Hematopoietic multipotent progenitor cell treated with erythropoietin and hydrocortisone succinate and interleukin-3 and kit ligand, for 8 days (in vitro differentiated cells): ENCODE results near the gene INSYN2B.

ENCODE experiments used
- DNase-seq: peaks from one replicate; pipeline ENCODE4 v3.0.0-alpha.2; 2015

The INSYN2B gene

DNA sequence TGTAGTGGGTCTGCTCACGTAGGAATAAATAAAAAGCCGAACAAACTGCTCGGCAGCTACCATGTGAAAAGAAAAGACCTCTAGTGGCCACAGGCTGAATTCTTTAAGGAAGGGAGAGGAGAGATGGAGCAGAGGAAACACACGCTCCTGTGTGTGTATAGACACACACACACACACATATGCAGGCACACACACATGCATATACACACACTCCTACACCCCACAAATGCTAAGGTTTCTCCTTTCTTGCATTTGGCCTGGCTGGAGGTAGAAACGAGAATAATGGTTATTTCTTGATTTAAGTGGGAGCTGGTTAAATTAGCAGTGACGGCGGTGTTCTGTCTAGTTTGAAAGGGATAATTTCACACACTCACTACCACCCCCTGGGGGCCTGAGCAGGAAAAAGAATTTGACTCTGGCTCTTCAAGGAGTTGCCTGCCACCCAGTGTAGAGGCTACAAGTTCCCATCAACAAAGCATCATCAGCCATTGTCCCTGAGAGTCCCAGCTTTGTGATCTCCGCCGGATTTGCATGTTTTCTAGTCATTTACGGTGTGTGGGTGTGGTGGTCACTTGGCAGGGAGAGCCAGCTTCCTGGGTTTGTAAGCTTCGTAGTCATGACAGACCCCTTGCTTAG is at the start of gene INSYN2B:
Gene INSYN2B (minus strand): TSS at position 78 of the 636 bp plus-strand sequence. CDS start 96,597 bp downstream, outside the sequence.
- peak; percentile 62 for DNase-seq

DNA sequence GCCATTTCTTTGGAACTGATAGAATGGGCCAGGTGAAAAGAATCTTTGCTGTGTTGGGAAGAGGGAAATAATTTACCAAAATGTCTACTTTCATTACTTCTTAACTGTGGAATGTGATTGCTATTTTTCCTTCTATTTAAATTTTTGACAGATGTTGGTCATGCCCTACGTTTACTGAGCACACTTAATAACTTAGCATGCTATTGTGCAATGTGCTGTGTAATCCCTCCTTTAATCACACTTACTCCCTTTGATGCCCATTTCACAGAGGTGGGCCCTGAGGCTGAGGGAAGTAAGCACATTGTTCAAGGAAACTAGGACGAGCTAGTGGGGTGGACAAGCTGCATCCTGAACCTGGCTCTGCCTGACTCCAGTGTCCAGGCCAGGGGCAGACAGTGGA is 47.8 kb upstream of the INSYN2B start:
- DNase-seq, result no peak

DNA sequence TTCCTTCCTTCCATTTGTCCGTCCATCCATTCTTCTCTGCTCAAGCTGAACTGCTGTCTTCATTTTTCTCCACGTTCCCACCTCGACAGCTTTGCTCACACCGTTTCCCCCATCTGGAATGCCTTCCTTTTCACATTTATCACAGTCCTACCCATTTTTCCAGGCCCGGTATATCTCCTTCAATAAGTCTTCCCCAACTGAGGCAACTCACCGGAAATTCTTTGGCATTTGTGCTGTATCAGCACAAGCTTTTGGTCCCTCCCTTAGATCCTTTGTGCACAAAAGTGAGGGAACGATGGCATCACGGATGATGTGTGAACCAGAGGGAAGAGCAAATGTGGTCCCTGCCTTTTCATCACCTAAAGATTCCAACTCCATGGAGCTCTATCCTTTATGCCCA is 45.6 kb upstream of the INSYN2B start:
- DNase-seq, result no peak

DNA sequence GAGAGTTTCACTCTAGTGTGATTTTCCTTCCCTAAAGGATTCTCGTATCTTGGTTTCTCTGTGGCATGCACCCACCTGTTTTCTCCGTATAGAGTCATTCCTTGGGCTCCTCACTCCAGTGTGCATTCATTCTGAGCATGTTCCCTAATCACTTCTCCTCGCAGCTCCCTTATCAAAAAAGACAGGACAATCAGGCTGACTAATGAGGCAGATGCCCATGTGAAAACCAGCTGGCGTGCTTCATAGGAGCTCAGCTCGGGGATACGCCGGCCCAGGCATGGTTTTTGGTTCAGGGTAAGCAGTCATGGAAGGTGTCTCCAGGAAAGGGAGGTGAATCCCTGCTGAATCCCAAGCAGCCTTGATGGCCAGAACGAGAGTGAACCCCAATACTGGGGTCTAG is 41.2 kb upstream of the INSYN2B start:
- DNase-seq, result no peak

DNA sequence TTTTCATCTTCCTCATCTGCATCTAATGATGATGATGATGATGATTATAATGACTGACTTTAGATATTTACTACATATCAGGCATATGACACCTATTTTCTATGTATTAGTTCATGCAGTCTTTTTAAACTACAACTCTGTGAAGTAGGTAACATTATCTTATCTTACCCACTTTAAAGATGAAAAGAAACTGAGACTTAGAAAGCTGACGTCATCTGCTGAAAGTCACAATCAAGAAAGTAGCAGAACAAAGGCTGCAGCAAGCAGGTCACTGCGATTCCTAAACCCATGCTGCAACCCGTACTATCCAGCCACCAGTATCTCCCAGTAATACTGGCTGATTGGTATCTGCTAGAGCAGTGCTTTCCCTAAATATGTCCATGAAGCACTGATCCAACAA is 40.1 kb upstream of the INSYN2B start:
- DNase-seq, result no peak

DNA sequence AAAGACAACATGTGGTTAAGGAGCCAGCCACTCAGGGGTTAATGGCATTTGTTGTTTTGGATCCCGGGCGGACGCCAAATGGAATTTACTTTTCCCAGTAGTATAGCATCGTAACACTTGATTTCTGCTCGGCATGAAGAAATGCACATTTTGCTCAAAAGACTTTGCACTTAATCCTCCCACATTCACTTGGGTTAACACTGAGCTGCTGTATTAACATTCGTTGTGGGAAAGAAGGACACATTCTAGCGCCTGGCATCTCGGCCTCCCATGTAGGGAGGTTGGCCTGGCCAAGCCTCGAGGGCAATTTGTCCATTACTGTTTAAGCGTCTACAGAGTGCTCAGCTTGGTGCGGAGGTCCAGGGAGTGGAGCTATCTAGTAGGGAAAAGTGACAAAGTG is 32.3 kb upstream of the INSYN2B start:
- no peak for DNase-seq

DNA sequence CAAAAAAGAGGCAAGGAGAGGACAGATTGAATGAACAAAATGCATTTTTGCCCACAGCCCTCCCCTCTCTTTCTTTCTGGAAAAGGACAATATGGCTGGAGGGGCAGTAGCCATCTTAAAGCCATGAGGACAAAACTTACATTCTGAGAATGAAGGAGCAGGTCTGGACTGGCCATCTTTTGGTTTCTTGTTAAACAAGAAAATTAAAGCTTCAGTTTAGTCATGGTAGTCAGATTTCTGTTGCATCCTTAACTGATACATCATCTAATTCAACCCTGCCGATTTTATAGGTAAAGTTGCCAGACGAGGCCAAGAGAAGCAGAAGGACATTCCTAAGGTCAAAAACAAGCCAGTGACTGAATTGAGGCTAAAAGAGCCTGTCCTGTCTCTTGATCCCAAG is 31.5 kb upstream of the INSYN2B start:
- no peak for DNase-seq

DNA sequence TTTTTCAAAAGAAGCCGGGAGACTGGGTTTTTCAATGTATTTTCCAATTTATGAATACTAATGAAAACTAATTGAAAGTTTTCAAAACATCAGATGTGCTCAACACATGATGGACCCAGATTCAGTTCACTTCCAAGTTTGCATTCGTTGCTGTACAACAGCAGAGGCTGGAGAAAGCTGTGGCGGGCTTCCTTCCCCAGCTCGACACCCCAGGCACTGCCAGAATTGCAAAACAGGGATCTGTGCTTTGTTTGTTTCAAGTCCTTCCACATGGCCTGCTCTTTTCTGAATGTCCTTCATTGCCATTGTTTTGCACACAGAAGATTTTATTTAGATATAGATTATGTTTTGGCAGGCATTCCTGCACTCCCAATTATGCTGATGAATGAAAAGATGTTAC is 30.3 kb upstream of the INSYN2B start:
- no peak for DNase-seq

DNA sequence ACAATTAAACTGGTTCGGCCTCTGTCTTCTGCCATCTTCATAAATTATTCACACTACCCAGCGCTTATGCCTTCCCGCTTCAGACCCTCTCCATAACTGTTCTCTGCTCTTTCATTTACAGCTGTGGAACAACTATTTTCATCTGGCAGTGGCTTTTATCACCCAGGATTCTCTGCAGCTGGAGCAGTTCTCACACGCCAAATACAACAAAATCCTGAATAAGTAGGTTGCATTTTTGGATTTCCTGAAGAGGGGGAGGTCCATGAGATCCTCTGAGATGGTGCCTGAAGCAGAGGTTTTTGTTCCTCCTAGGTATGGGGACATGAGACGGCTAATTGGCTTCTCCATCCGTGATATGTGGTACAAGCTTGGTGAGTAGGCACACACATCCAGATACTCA is 28.1 kb upstream of the INSYN2B start:
- DNase-seq, result no peak

DNA sequence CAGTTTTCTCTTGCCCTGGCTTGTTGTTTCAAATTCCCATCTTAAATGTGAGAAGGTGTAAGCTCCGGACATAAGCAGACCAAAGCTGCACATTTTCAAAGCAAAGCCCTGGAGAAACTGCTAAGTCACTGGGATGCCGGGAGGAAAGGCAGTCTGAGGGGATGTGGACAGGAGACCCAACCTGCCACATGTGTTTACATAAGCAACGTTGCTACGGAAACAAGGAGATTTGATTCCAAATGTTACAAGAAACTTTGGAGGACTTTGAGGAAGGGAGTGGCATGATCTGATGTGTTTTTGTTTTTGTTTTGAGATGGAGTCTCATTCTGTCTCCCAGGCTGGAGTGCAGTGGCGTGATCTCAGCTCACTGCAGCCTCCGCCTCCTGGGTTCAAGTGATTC is 25.7 kb upstream of the INSYN2B start:
- DNase-seq, result no peak

DNA sequence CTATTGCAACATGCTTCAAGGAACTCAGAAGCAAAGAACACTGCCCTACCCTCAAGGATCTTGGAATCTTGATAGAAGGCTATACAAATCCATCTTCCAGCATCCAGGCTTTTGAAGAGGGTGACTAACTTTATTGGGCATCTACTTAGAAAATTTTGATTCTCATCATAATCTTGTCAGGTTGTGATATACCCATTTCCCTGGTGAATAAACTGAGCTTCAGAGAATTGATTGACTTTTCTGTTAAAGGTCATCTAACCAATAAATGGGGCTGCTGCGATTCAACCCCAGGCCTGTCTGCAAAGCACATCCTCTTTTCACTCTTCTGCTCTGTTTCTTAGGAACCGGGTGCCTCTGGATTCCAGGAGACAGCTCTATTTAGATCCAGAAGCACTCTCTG is 19.9 kb upstream of the INSYN2B start:
- DNase-seq, result no peak

DNA sequence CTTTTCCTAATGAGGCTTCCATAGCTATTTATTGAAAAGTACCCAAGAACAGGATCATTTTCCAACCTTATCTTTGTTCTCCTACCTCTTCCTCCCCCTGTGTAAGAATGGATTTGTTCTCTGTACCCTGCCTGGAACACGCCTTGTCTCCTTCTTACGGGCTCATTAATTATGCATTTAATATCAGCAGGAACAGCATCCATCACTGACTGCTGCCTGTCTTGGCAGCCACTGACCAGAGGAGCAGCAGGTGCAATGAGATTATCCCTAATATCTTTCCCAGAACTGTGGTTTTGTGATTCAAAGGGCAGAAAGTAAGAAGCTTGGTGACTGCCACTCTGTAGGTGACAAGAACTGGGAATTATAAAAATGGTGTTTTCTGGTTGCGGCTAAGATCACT is 19.3 kb upstream of the INSYN2B start:
- DNase-seq, result no peak

DNA sequence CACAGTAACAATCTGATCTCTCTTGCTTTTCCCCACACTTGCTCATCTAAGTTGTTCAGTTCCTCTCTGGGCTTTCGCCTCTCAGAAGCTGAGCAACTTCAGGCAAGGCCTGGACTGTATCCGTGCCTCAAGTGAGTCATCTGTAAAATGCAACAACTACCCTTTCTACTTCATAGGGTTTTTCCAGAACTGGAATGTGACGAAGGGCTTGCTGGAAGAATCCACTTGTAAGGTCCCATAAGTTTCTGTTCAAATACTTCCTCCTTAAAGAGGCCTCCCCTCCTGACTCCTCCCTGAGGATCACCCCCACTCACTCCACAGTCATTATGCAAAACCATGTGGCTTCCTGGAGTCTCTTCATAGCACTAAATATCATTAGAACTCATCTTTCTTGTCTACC is 17.5 kb upstream of the INSYN2B start:
- DNase-seq, result no peak

DNA sequence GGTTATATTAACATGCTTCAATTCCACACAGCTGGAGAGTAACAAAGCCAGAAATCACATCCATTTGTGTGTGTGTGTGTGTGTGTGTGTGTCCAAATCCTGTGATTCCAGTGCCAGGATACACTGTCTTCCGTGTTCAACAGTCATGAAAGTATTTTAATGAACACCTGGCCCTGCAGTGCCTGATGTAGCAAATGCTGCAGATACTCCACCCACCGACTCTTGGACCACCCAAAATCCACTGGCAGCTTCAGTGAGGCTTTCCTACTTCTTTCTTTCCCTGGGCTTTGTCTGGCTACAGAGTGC is 13.1 kb upstream of the INSYN2B start:
- DNase-seq, result no peak

DNA sequence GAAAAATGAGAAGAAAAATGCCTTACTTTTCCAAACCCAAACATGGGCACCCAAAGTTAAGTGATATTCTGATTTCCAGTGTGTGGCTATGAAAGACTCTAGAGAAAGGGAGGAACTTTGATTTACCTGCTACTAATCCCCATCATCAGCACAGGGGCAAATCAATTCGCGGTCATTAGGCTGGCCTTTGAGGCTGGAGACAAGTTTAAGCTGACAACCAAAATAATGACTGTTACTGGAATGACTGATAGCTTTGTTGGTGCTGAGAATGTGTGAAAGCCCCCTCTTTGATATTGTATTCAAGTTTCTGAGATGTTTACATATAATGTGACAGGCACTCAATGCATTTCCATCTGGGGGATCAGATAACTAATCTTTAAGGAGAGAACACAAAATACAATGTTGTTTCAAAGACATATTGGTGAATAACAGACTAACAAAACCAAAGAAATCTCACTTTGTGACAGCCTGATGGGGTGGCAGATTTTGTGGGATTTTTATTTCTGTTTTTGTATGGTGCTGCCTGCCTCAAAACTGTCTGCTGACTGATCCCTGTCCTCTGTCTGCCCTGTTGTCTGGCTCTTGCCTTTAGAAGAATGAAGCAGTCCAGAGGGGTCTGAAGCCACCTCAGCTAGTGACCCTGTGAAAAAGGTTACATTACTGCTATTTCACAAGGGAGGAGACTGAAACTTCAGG is 12.6 kb upstream of the INSYN2B start:
- DNase-seq, result no peak

DNA sequence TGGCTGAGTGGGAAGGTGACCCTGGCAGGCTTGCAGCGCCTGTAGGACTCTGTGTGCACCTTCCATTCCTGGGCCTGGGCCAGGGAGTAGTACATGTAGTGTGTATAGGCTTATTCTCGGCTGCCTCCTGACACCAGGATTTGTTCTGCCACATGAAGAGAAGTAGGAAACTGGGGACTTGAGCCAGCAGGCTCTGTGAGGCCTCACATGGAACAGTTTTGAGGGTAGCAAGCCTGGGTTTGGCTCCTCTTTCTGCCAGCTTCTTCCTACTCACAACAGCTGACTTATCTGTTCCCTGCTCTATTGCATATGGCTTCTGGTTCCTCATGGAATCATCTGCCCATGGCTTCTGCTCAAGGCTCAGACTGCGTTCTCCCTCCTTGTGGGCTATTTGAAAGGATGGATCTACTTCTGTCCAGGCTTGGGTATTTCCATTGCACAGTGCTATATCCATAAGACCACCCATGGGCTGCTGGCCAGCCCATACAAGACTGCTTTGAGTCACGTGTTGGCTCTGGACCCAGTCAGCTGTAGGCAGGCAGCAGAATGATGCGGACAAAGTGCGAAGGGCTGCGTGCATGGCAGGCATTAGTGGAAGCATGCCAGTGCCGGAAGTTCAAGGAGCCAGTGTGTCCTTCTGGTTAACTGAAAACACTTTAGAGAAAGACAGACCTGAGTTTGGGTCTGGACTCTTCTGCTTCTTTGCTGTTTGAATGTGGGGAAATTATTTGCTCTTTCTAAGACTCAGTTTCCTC is 11.0 kb upstream of the INSYN2B start:
- no peak for DNase-seq

DNA sequence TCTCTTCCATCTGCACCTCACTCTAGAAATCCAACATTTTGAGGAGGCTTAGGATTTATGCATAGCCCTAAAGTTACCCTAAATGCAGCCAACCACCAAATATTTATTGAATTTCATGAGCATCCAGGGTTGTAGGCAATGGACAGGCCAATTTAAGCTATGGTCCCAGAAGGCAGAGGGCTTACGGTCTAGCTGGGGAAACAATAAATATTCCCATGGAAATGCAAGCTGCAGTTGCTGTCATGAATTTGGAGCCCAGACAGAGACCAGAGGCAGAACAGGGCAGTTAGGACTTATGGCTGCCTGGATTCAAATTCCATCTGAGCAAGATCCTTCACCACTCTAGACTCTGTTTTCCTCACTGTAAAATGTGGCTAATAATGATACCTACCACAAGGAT is 9.1 kb upstream of the INSYN2B start:
- no peak for DNase-seq

DNA sequence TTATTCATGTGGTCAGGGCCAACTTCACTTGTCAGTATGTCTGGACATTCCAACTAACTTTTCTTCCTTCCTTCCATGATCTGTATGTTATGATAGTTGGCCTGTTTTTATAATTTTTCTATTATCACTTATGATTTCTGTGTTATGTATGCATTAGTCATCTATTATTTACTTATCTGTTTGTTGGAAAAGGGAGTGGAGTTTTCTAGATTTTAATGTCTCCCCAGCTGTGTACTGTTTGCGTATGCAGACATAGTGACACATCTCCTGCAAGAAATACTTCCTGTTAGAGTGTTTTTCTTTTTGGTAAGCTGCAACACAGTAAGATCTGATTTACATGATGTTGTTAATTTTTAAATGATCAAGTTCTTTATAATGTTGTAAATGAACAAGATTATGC is 8.7 kb upstream of the INSYN2B start:
- no peak for DNase-seq

DNA sequence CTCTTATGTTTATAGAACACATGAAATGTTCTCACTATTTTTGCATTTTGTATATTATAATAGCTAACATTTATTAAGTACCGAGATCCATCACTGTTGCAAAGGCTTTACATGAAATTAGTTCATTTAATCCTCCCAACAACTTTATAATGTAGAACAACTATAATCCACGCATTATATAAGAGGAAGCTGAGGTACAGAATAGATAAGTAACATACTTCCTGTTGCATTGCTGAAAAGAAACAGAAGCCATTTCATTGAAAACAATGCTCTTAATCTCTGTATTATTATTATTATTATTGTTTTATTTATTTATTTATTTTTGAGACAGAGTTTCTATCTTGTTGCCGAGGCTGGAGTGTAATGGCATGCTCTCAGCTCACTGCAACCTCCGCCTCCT is 7.9 kb upstream of the INSYN2B start:
- no peak for DNase-seq

DNA sequence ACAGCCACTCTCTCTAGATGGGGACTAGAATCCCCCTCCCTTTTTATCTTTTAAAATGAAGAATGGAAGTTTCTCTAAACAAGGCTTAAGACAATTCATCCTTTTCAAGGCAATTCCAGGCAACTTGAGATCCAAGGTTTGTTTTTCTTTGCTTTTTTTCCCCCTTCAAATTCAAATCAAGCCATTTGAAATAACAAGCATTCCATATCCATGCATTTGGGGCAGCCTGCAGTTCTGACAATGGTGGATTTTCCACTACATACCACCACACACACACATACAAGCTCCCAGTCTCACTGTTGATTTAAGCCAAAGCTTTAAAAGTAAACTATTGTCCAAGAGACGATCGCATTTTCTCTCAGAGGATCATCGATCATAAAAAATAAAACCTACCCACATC is 424 bp downstream of the INSYN2B start:
- DNase-seq, result no peak

DNA sequence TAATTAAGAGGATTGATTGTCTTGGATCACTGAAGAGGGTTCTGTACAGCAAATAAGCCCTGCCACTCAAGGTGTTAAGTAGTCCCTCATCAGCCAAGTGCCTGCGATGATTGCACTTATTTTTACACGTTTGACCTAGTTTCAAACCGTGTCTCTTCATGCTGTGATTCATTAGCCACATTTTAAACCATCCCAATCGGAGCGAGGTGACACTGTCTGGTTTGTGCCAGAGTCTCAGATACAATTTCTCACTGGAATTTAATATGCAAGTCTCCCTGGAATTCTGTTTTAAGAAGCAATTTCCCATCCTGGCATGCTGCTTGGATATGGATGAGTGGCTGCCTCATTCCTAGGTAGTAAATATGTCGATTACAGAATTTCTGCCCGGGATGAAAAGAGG is 1.6 kb downstream of the INSYN2B start:
- no peak for DNase-seq

DNA sequence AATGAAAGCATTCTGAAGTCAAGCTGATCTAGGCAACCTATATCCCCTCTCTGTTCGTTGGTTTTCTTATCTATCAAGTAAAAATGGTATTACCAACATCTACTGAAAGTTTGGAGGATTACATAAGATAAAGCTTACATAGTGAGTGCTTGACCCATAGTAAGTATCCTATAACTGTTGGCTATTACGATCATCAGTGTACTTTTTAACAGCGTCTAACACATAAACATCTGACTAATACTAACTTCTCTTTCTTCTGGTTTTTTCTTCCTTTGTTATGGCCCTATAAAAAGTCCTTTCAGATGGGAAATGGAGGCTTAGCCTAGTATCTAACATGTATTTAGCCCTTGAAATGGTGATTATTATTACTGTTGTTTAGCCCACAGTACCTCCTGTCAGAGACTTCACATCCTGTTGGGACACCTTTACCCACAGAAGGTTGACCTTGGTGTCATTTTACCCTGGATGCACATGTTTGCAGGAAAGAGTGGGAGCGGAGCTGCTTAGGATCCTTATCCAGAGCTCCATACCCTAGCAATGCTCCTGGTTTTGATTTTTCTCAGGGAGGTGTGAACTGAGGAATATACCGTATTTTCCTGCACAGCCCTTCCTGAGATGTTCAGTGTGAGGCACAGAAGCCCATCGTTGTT is 6.0 kb downstream of the INSYN2B start:
- DNase-seq, result no peak

DNA sequence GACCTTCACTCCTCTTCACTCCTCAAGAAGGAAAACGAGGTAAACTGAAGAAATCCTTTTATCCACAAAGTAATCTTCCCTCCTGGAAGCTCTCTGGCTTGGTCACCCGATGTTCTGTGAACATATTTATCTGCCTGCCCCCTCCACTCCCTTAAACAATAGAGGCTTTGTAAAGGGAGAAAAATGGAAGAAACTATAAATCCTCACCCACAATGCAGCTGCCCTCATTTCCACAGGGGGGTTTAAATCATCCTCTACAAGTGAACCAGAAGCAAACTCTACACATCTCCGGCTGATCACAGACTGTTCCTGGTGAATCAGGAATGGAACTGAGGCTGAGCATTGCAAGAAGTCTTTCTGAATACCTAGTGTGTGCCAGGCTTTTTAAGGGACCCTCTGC is 7.2 kb downstream of the INSYN2B start:
- DNase-seq, result no peak

DNA sequence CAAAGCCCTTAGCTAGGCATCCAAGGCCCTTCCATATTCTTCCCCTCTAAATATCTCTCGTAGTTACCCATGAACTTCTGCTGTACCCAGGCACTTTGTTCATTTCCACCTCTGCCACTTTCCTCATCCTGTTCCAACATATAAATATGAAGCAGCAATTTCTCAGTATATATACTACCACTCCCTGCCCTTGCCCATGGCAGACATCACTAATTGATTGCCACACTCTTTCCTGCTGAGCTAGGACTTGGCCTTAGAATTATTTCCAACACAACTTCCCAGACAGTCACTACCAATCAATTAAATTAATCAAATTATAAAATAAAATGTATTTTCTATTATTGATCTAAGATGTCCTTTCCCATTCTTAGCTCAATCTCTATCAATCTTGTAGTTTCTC is 8.5 kb downstream of the INSYN2B start:
- no peak for DNase-seq
